Large intestine (tissue), 3 donors: Measurements from ENCODE around the gene LRP2. TPM values are rescaled to one million over a fixed set of nuclear protein-coding genes. Genes with fewer than 3 reads are reported as not detected.
A peak's percentile ranks its signal among the peaks of the same experiment; 100 is the strongest.
"Not testable (repeated sequence)": the region's sequence is repeated elsewhere in the genome, so short reads cannot be mapped to it uniquely, and the experiment has no call there.

Experiments
- DNase-seq, 2 donors: peaks; one replicate each; pipeline versions ENCODE4 v3.0.0 to v3.0.0-alpha.2; 2013
- H3K27ac ChIP-seq: one replicate; pipeline ENCODE4 v1.5.1; 2013; ENCODE audit warnings: low read length
- H3K27me3 ChIP-seq: 2 replicates; pipeline ENCODE4 v1.6.1; 2013; ENCODE audit warnings: low read length; ENCODE audit not compliant: control insufficient read depth, insufficient read depth
- H3K36me3 ChIP-seq: 2 replicates; pipeline ENCODE4 v1.6.1; 2013; ENCODE audit warnings: low read length; ENCODE audit not compliant: control insufficient read depth, insufficient read depth
- H3K4me1 ChIP-seq: one replicate; pipeline ENCODE4 v1.6.1; 2013; ENCODE audit warnings: low read length; ENCODE audit not compliant: control insufficient read depth, insufficient read depth
- H3K4me3 ChIP-seq: one replicate; pipeline ENCODE4 v1.5.1; 2013; ENCODE audit warnings: low read length
- H3K9me3 ChIP-seq: one replicate; pipeline ENCODE4 v1.6.1; 2013; ENCODE audit warnings: mild to moderate bottlenecking, low read depth, low read length, moderate library complexity; ENCODE audit not compliant: control insufficient read depth
- WGBS: methylation state at CpG from one replicate; pipeline ENCODE4 v1.1.5; 2013; ENCODE audit warnings: low lambda C conversion rate; ENCODE audit not compliant: insufficient coverage; 5-methylcytosine and 5-hydroxymethylcytosine counted together
- polyA plus RNA-seq: library from polyadenylated mRNA; unstranded; fragments of 120-200 nt; gene quantifications from one replicate; pipeline ENCODE4 v1.2.1, GENCODE V29; 2013

The LRP2 gene
- polyA plus RNA-seq, 1 donor = 4.4 TPM

DNA sequence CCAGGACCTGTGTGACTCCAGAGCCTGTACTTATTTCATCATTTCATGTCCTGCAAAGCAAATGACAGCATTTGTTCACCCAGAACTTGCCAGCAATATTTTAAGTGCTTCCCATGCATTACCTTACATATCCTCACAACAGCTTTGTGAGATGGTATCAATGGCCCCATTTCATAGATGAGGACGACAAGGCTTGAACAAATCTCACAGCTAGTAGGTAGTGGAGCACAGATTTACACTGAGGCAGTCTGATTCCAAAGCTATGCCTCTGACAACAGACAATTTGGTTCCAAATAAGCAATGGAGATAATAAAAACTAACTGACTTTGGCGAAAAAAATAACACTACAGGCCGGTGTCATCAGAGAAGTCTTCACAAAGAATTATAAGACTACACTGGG, 33.5 kb downstream of the LRP2 start:
- Histone ChIP-seq H3K4me3 (no peak overlapping the region), H3K27ac (no peak overlapping the region), H3K27me3 (no peaks in the 10 kb centered on the region), H3K9me3 (no peaks in the 10 kb centered on the region), H3K4me1 (peaks cover 2% of the 10 kb centered on the region), H3K36me3 (no peaks in the 10 kb centered on the region)
- WGBS = no CpG with 5 or more reads among the region's 3 CpGs
- DNase-seq = no peak

DNA sequence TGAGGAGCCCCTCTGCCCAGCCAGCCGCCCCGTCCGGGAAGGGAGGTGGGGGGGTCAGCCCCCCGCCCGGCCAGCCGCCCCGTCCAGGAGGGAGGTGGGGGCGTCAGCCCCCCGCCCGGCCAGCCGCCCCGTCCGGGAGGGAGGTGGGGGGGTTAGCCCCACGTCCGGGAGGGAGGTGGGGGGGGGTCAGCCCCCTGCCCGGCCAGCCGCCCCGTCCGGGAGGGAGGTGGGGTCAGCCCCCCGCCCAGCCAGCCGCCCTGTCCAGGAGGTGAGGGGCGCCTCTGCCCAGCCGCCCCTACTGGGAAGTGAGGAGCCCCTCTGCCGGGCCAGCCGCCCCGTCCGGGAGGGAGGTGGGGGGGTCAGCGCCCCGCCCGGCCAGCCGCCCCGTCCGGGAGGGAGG, 34.5 kb downstream of the LRP2 start:
- not testable (repeated sequence) for H3K4me1 ChIP-seq, H3K36me3 ChIP-seq, DNase-seq, H3K9me3 ChIP-seq, H3K27me3 ChIP-seq, H3K4me3 ChIP-seq, H3K27ac ChIP-seq
- WGBS = no CpG with 5 or more reads among the region's 33 CpGs

DNA sequence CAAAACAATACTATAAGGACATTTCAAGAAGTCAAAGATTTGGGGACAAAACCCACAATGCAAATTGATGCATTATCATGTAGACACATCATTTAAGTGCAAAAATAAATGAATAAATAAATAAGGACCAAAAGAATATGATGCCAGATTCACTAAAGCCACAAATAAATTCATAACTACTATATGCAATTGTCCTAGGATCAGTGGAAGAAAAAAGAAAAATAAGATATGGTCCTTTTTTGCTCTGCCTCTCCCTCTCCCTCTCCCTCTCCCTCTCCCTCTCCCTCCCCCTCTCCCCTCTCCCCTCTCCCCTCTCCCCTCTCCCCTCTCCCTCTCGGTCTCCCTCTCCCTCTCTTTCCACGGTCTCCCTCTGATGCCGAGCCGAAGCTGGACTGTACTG, 36.4 kb downstream of the LRP2 start:
- H3K27ac ChIP-seq, H3K36me3 ChIP-seq, H3K4me3 ChIP-seq, H3K9me3 ChIP-seq, H3K4me1 ChIP-seq, H3K27me3 ChIP-seq, DNase-seq: not testable (repeated sequence)
- no CpG with 5 or more reads among the region's 4 CpGs for WGBS

GRCh38 chr2:169324581-169325260, 37.6 kb downstream of the LRP2 start:
- DNase-seq = peak; percentile 22 to 55
- Histone ChIP-seq H3K9me3 (no peaks in the 10 kb centered on the region), H3K4me1 (peaks cover 2% of the 10 kb centered on the region), H3K27me3 (no peaks in the 10 kb centered on the region), H3K27ac (peak overlapping the region; percentile 16), H3K36me3 (no peaks in the 10 kb centered on the region), H3K4me3 (no peak overlapping the region)
- WGBS = 100% methylated on average over 1 of the region's 5 CpGs

GRCh38 chr2:169323841-169324240, 38.5 kb downstream of the LRP2 start:
- no peaks in the 10 kb centered on the region for H3K36me3 ChIP-seq
- H3K4me1 ChIP-seq = peaks cover 2% of the 10 kb centered on the region
- WGBS = no CpG with 5 or more reads among the region's 2 CpGs
- no peaks in the 10 kb centered on the region for H3K27me3 ChIP-seq
- no peak overlapping the region for H3K27ac ChIP-seq
- no peaks in the 10 kb centered on the region for H3K9me3 ChIP-seq
- no peak for DNase-seq
- no peak overlapping the region for H3K4me3 ChIP-seq

DNA sequence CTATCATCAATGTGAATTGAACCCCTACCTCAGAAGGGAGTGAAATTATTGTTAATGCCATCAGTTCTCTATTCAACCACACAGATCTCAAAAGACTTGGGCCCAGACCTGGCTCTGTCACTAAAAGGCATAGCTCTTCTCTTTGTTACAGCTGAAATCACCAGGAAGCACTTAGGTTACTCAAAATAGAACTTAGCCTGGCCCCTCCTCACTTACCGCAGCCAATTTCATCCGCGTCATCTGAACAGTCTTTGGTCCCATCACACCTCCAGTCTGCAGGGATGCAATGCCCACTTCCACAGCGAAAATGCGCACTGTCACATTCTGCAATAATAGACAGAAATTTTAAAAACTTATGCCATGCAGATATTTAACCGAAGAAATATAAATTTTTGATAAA, 41.8 kb downstream of the LRP2 start:
- WGBS = 100% methylated on average over 3 of the region's 6 CpGs

GRCh38 chr2:169315357-169315756, 47.0 kb downstream of the LRP2 start:
- DNase-seq = no peak
- Histone ChIP-seq H3K9me3 (no peaks in the 10 kb centered on the region), H3K4me3 (no peak overlapping the region), H3K36me3 (no peaks in the 10 kb centered on the region), H3K27ac (no peak overlapping the region), H3K4me1 (no peaks in the 10 kb centered on the region), H3K27me3 (no peaks in the 10 kb centered on the region)
- WGBS = 67% methylated on average over 1 of the region's 3 CpGs

More for the DNA sequence above, 41.8 kb downstream of the LRP2 start:
- Histone ChIP-seq H3K4me1 (peaks cover 2% of the 10 kb centered on the region), H3K9me3 (no peaks in the 10 kb centered on the region), H3K36me3 (no peaks in the 10 kb centered on the region), H3K27ac (no peak overlapping the region), H3K27me3 (no peaks in the 10 kb centered on the region), H3K4me3 (no peak overlapping the region)
- no peak for DNase-seq

GRCh38 chr2:169308349-169308748, 54.0 kb downstream of the LRP2 start:
- H3K4me3 ChIP-seq, H3K27me3 ChIP-seq, DNase-seq, H3K9me3 ChIP-seq, H3K27ac ChIP-seq, H3K4me1 ChIP-seq, H3K36me3 ChIP-seq: not testable (repeated sequence)
- 100% methylated on average over 1 of the region's 5 CpGs for WGBS

DNA sequence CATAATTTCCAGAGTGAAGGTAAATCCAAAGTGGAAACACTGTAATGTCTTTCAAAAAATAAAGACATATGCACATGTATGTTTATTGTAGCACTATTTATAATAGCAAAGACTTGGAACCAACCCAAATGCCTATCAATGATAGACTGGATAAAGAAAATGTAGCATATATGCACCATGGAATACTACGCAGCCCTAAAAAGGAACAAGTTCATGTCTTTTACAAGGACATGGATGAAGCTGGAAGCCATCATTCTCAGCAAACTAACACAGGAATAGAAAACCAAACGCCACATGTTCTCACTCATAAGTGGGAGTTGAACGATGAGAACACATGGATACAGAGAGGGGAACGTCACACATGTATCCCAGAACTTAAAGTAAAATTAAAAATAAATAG, 57.6 kb downstream of the LRP2 start:
- not testable (repeated sequence) for H3K36me3 ChIP-seq, H3K9me3 ChIP-seq, DNase-seq, H3K4me3 ChIP-seq, H3K27me3 ChIP-seq, H3K4me1 ChIP-seq, H3K27ac ChIP-seq
- 100% methylated on average over 1 of the region's 4 CpGs for WGBS

DNA sequence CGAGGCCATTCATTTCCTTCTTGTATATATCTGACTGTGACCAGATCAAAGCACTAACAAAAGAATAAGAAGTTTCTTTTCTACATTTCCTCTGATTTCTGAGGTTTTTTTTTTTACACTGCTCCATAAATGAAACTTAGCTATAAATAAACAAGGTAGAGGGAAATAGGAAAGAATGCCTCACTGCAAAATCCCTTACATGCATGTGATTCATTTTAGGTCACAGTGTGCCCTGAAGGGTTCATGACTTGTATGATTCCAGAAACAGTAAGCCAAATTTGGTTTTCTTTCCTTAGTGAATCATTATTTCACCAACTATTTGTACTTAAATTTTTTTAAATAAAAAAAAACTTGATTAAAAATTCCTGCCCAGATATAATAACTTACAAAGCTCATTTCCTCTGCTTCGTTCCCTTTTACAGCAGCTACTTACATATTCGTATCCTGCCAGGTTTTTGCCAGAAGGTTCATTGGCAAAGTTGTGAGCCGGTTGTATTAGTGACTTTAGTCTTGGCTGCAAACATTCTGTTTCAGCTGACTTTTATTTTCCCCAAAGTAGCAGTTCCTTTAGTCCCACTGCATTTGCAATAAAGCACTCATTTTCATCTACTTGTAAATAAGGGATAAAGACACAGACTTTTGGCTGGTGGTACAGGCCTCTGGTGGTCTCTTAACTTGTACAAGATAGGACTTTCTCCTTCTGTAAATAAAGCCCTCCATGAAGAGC, 58.6 kb downstream of the LRP2 start:
- H3K9me3 ChIP-seq = no peaks in the 10 kb centered on the region
- DNase-seq = no peak
- WGBS = 60% methylated on average over 1 of the region's 4 CpGs
- H3K4me3 ChIP-seq = no peak overlapping the region
- no peaks in the 10 kb centered on the region for H3K36me3 ChIP-seq
- H3K27me3 ChIP-seq = no peaks in the 10 kb centered on the region
- H3K27ac ChIP-seq = no peak overlapping the region
- H3K4me1 ChIP-seq = no peaks in the 10 kb centered on the region

DNA sequence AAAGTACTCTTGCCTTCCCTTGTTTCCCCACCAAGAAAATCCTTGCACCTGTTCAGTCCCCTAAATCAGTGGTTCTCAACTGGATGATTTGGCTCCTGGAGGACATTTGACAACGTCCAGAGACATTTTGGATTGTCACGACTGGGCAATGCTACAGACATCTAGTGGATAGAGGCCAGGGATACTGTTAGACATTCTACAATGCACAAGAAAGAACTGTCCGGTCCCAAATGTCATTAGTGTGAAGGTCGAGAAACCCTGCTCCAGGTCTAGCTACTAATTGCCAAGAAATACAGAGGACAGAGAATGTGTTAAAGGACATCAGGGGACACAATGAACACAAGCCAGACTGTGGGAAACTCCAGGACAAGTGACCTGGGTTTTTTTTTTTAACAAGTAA, 60.0 kb downstream of the LRP2 start:
- Histone ChIP-seq H3K27ac (no peak overlapping the region), H3K9me3 (no peaks in the 10 kb centered on the region), H3K27me3 (no peaks in the 10 kb centered on the region), H3K4me3 (no peak overlapping the region), H3K36me3 (no peaks in the 10 kb centered on the region), H3K4me1 (no peaks in the 10 kb centered on the region)
- no peak for DNase-seq
- no CpG with 5 or more reads among the region's 4 CpGs for WGBS
